Measurements from ENCODE around the gene USP10. TPM values are rescaled to one million over a fixed set of nuclear protein-coding genes. Genes with fewer than 3 reads are reported as not detected.

Gene USP10
- total and polyA plus RNA-seq, 2 donors (not counting 1 experiment from before 2014, with no cell fraction given), result 48.9 to 134 TPM

DNA sequence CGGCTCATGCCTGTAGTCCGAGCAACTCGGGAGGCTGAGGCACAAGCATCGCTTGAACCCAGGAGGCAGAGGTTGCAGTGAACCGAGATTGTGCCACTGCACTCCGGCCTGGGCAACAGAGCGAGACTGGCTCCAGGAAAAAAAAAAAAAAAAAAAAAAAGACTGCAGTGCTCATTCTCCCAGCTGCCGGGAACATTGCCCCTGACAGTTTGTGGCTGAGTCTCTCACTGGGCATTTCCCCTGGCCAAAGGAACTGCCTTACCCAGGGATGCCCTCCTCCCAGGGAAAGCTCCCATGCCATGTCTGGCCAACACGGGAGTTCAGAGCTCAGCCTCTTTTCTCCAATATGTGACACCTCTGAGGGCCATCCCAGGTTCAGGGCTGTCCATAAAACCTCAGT lies 21.3 kb upstream of the USP10 start:
- no peak overlapping the region for H3K4me3 ChIP-seq (ENCODE audit: control extremely low read depth in 1 of 5, extremely low read depth in 1 of 5, insufficient read depth in 1 of 5, low read depth in 2 of 5, low read length in 4 of 5)

DNA sequence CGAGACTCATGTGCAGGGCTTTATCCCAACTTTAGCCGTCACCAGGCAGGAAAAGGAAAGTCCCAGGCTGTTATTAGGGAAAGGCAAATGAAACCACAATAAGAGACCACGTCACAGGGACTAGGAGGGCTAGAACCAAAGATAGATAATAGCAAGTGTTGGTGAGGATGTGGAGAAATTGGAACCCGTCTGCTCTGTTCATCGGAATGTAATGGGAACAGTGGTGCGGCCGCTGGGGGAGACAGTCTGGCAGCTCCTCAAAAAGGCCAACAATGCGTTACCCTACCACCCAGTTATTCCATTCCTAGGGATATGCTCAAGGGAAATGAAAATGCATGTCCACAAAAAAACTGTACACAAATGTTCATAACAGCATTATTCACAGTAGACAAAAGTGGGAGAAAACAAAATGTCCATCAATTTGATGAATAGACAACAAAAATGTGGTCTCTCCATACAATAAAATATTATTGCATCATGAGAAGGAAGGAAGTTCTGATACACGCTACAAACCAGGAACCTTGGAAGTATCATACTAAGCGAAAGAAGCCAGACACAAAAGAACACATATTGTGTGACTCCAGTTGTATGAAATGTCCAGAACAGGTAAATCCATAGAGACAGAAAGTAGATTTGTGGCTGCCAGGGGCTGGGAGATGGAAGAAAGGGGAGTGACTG lies 19.5 kb upstream of the USP10 start:
- Histone ChIP-seq H3K79me2 (ENCODE audit: control insufficient read depth, insufficient read depth, low read length) (no peaks in the 10 kb centered on the region), H3K4me3 (ENCODE audit: control extremely low read depth in 1 of 5, extremely low read depth in 1 of 5, insufficient read depth in 1 of 5, low read depth in 2 of 5, low read length in 4 of 5) (no peak overlapping the region), H3K36me3 (replicated peaks in 1 of 2; ENCODE audit: control extremely low read depth in 1 of 2, control insufficient read depth in 1 of 2, extremely low read depth in 1 of 2, insufficient read depth in 2 of 2, low read length in 1 of 2) (no peaks in the 10 kb centered on the region), H3K4me2 (replicated peaks; ENCODE audit: low read depth, low read length, poor library complexity, severe bottlenecking) (no peak overlapping the region), H2AFZ (ENCODE audit: insufficient read depth, low read depth, low read length, poor library complexity, severe bottlenecking) (no peak overlapping the region), H3K9me3 (ENCODE audit: control extremely low read depth in 1 of 3, control insufficient read depth in 2 of 3, insufficient read depth in 1 of 3, low read length in 2 of 3) (no peaks in the 10 kb centered on the region), H3K4me1 (ENCODE audit: control insufficient read depth in 2 of 2, insufficient read depth in 2 of 2, low read length in 2 of 2) (no peaks in the 10 kb centered on the region), H3K9ac (ENCODE audit: low read length) (no peak overlapping the region), H3K27me3 (replicated peaks in 1 of 4; ENCODE audit: control extremely low read depth in 1 of 4, control insufficient read depth in 3 of 4, insufficient read depth in 4 of 4, low read length in 3 of 4) (peaks cover 0 to 4% (median under 1%) of the 10 kb centered on the region in 4 experiments), H4K20me1 (ENCODE audit: control insufficient read depth, insufficient read depth, low read length, poor library complexity, severe bottlenecking) (no peaks in the 10 kb centered on the region), H3K27ac (ENCODE audit: low read length in 2 of 2) (no peak overlapping the region)
- DNase-seq, result no peak
- Mint-ChIP-seq H3K27me3 (peaks cover 25% of the 10 kb centered on the region), H3K27ac (no peak overlapping the region), H3K9me3 (ENCODE audit: insufficient read depth) (no peaks in the 10 kb centered on the region), H3K4me3 (no peak overlapping the region), H3K4me1 (peaks cover 2% of the 10 kb centered on the region)
- ATAC-seq (ENCODE audit: low read depth), result no peak
- ChIA-PET CTCF (interaction anchor here (1.3 to 1.7 kb wide), 2 partner anchors 17 to 46 kb away, joined by 4 to 6 read pairs; no protein-coding TSS in a partner anchor), POLR2A (no interaction called here)
- TF ChIP-seq, protein P1, sequence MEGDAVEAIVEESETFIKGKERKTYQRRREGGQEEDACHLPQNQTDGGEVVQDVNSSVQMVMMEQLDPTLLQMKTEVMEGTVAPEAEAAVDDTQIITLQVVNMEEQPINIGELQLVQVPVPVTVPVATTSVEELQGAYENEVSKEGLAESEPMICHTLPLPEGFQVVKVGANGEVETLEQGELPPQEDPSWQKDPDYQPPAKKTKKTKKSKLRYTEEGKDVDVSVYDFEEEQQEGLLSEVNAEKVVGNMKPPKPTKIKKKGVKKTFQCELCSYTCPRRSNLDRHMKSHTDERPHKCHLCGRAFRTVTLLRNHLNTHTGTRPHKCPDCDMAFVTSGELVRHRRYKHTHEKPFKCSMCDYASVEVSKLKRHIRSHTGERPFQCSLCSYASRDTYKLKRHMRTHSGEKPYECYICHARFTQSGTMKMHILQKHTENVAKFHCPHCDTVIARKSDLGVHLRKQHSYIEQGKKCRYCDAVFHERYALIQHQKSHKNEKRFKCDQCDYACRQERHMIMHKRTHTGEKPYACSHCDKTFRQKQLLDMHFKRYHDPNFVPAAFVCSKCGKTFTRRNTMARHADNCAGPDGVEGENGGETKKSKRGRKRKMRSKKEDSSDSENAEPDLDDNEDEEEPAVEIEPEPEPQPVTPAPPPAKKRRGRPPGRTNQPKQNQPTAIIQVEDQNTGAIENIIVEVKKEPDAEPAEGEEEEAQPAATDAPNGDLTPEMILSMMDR (IDR thresholded peaks at IDR 0.05), result no peak
- no peak for TF ChIP-seq EZH2 (IDR thresholded peaks at IDR 0.05; ENCODE audit: borderline replicate concordance, insufficient read depth, low read depth, low read length, poor library complexity, severe bottlenecking)
- WGBS (ENCODE audit: insufficient coverage), result 93% methylated on average over 4 of the region's 10 CpGs
- intact Hi-C loops (cut with micrococcal nuclease), result no loop called here

More for the DNA sequence above, 21.3 kb upstream of the USP10 start:
- Histone ChIP-seq H3K4me1 (ENCODE audit: control insufficient read depth in 2 of 2, insufficient read depth in 2 of 2, low read length in 2 of 2) (peaks cover 0 to 2% of the 10 kb centered on the region in 2 donors), H3K79me2 (ENCODE audit: control insufficient read depth, insufficient read depth, low read length) (no peaks in the 10 kb centered on the region), H3K27me3 (replicated peaks in 1 of 4; ENCODE audit: control extremely low read depth in 1 of 4, control insufficient read depth in 3 of 4, insufficient read depth in 4 of 4, low read length in 3 of 4) (peaks cover 0 to 4% (median under 1%) of the 10 kb centered on the region in 4 experiments), H3K4me2 (replicated peaks; ENCODE audit: low read depth, low read length, poor library complexity, severe bottlenecking) (no peak overlapping the region), H3K9ac (ENCODE audit: low read length) (no peak overlapping the region), H3K36me3 (replicated peaks in 1 of 2; ENCODE audit: control extremely low read depth in 1 of 2, control insufficient read depth in 1 of 2, extremely low read depth in 1 of 2, insufficient read depth in 2 of 2, low read length in 1 of 2) (no peaks in the 10 kb centered on the region), H2AFZ (ENCODE audit: insufficient read depth, low read depth, low read length, poor library complexity, severe bottlenecking) (no peak overlapping the region), H4K20me1 (ENCODE audit: control insufficient read depth, insufficient read depth, low read length, poor library complexity, severe bottlenecking) (no peaks in the 10 kb centered on the region), H3K9me3 (ENCODE audit: control extremely low read depth in 1 of 3, control insufficient read depth in 2 of 3, insufficient read depth in 1 of 3, low read length in 2 of 3) (no peaks in the 10 kb centered on the region), H3K27ac (ENCODE audit: low read length in 2 of 2) (no peak overlapping the region)
- POLR2A ChIA-PET, result no interaction called here
- Mint-ChIP-seq H3K27me3 (peaks cover 18% of the 10 kb centered on the region), H3K4me3 (no peak overlapping the region), H3K4me1 (peaks cover under 1% of the 10 kb centered on the region), H3K27ac (no peak overlapping the region), H3K9me3 (ENCODE audit: insufficient read depth) (no peaks in the 10 kb centered on the region)
- 94% methylated on average over 6 of the region's 9 CpGs for WGBS (ENCODE audit: insufficient coverage)
- CTCF ChIA-PET, result no interaction called here
- TF ChIP-seq, protein P1 (IDR thresholded peaks at IDR 0.05), result no peak
- TF ChIP-seq EZH2 (IDR thresholded peaks at IDR 0.05; ENCODE audit: borderline replicate concordance, insufficient read depth, low read depth, low read length, poor library complexity, severe bottlenecking), result no peak
- intact Hi-C loops (cut with micrococcal nuclease), result no loop called here
- ATAC-seq (ENCODE audit: low read depth), result no peak
- no peak for DNase-seq

Data from B cell (primary cell).